Fibroblast of skin of right biceps (primary cell): ENCODE measurements around the gene ZMIZ1.
A peak's percentile ranks its signal among the peaks of the same experiment; 100 is the strongest.

Experiments
- DNase-seq: peaks from one replicate; pipeline ENCODE4 v3.0.0-alpha.2; 2013

ZMIZ1 gene

GRCh38 chr10:79082631-79083596 lies 14.1 kb downstream of the ZMIZ1 start:
- DNase-seq, result no peak

- peak; percentile 86 for DNase-seq
These were observed 15.5 kb downstream of the ZMIZ1 start for GRCh38 chr10:79084012-79084971.

- no peak for DNase-seq
These were observed 16.3 kb downstream of the ZMIZ1 start for GRCh38 chr10:79084972-79085597.

- no peak for DNase-seq
These were observed 18.1 kb downstream of the ZMIZ1 start for GRCh38 chr10:79086822-79087221.

GRCh38 chr10:79087721-79088120 lies 19.0 kb downstream of the ZMIZ1 start:
- no peak for DNase-seq

GRCh38 chr10:79088176-79088575 lies 19.4 kb downstream of the ZMIZ1 start:
- DNase-seq, result no peak

- DNase-seq, result no peak
These were observed 20.0 kb downstream of the ZMIZ1 start for GRCh38 chr10:79088613-79089355.

- no peak for DNase-seq
These were observed 20.9 kb downstream of the ZMIZ1 start for GRCh38 chr10:79089632-79090031.

- no peak for DNase-seq
These were observed 21.5 kb downstream of the ZMIZ1 start for GRCh38 chr10:79090134-79090803.

- no peak for DNase-seq
These were observed 23.6 kb downstream of the ZMIZ1 start for GRCh38 chr10:79092292-79092896.

- no peak for DNase-seq
These were observed 25.1 kb downstream of the ZMIZ1 start for GRCh38 chr10:79093658-79094411.

- DNase-seq, result no peak
These were observed 25.8 kb downstream of the ZMIZ1 start for GRCh38 chr10:79094412-79095175.

- DNase-seq, result no peak
These were observed 26.6 kb downstream of the ZMIZ1 start for GRCh38 chr10:79095316-79095715.

GRCh38 chr10:79096514-79096913 lies 27.7 kb downstream of the ZMIZ1 start:
- DNase-seq, result no peak

- no peak for DNase-seq
These were observed 28.5 kb downstream of the ZMIZ1 start for GRCh38 chr10:79097021-79097872.

- no peak for DNase-seq
These were observed 29.3 kb downstream of the ZMIZ1 start for GRCh38 chr10:79098061-79098460.

GRCh38 chr10:79098596-79099015 lies 29.8 kb downstream of the ZMIZ1 start:
- DNase-seq, result peak; percentile 79

- DNase-seq, result no peak
These were observed 31.2 kb downstream of the ZMIZ1 start for GRCh38 chr10:79099898-79100448.
